Measurements from ENCODE around the gene APOO.

The APOO gene

GRCh38 chrX:23849241-23849640 is 58.5 kb downstream of the APOO start:
- no peak overlapping the region for H3K4me3 ChIP-seq (ENCODE audit: low read length in 2 of 2)
- H3K27ac ChIP-seq (ENCODE audit: low read depth in 2 of 2, low read length in 2 of 2) = no peak overlapping the region
- H3K27me3 ChIP-seq (ENCODE audit: control insufficient read depth in 2 of 2, insufficient read depth in 2 of 2, low read length in 2 of 2) = no peaks in the 10 kb centered on the region
- peaks cover 13 to 14% of the 10 kb centered on the region in 2 donors for H3K4me1 ChIP-seq (ENCODE audit: control insufficient read depth in 2 of 2, insufficient read depth in 2 of 2, low read length in 2 of 2)
- no peaks in the 10 kb centered on the region for H3K36me3 ChIP-seq (ENCODE audit: control insufficient read depth in 2 of 2, insufficient read depth in 2 of 2, low read length in 2 of 2)
- no peak overlapping the region for H3K9ac ChIP-seq (ENCODE audit: low read depth in 1 of 2, low read length in 2 of 2)
- no peaks in the 10 kb centered on the region for H3K9me3 ChIP-seq (ENCODE audit: control insufficient read depth in 2 of 2, low read length in 2 of 2)

- Histone ChIP-seq H3K36me3 (ENCODE audit: control insufficient read depth in 2 of 2, insufficient read depth in 2 of 2, low read length in 2 of 2) (no peaks in the 10 kb centered on the region), H3K9ac (ENCODE audit: low read depth in 1 of 2, low read length in 2 of 2) (peak overlapping the region in 1 of 2 donors; percentile 9), H3K4me1 (ENCODE audit: control insufficient read depth in 2 of 2, insufficient read depth in 2 of 2, low read length in 2 of 2) (peaks cover 16 to 19% of the 10 kb centered on the region in 2 donors), H3K4me3 (ENCODE audit: low read length in 2 of 2) (peak overlapping the region in 1 of 2 donors; percentile 38), H3K9me3 (ENCODE audit: control insufficient read depth in 2 of 2, low read length in 2 of 2) (no peaks in the 10 kb centered on the region), H3K27me3 (ENCODE audit: control insufficient read depth in 2 of 2, insufficient read depth in 2 of 2, low read length in 2 of 2) (peaks cover 0 to 2% of the 10 kb centered on the region in 2 donors), H3K27ac (ENCODE audit: low read depth in 2 of 2, low read length in 2 of 2) (peak overlapping the region; percentile 75 to 85)
These were observed 62.4 kb downstream of the APOO start for GRCh38 chrX:23845351-23845817.

DNA sequence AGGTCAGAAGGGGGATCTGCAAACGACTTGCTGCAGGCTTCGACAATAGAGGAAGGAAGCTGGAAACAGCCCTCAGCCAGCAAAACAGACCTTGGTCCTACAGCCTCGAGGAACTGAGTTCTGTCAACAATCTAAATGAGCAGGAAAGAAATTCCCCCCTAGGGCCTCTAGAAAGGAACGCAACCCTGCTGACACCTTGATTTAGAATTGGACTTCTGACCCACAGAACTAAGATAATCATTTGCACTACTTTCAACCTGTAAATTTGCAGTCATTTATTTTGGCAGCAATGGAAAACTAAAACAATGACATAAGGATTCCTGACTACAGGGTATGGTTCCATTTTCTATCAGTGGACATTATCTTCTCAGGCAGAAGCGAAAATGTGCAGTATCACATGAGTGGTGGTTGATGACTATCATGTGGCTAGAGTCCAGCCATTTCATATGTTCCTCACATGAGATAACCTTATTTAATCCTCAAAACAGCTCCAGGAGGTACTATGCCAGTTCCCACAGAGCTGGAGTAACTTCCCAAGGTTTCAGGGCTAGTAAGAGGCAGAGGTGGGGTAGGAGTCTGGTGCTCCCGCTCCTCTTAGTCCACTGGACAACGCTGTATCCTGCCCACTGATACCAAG is 63.1 kb downstream of the APOO start:
- peaks cover 16 to 21% of the 10 kb centered on the region in 2 donors for H3K4me1 ChIP-seq (ENCODE audit: control insufficient read depth in 2 of 2, insufficient read depth in 2 of 2, low read length in 2 of 2)
- no peaks in the 10 kb centered on the region for H3K36me3 ChIP-seq (ENCODE audit: control insufficient read depth in 2 of 2, insufficient read depth in 2 of 2, low read length in 2 of 2)
- H3K4me3 ChIP-seq (ENCODE audit: low read length in 2 of 2) = no peak overlapping the region
- peak overlapping the region in 1 of 2 donors; percentile 44 for H3K9ac ChIP-seq (ENCODE audit: low read depth in 1 of 2, low read length in 2 of 2)
- no peaks in the 10 kb centered on the region for H3K9me3 ChIP-seq (ENCODE audit: control insufficient read depth in 2 of 2, low read length in 2 of 2)
- H3K27me3 ChIP-seq (ENCODE audit: control insufficient read depth in 2 of 2, insufficient read depth in 2 of 2, low read length in 2 of 2) = peaks cover 0 to 2% of the 10 kb centered on the region in 2 donors
- H3K27ac ChIP-seq (ENCODE audit: low read depth in 2 of 2, low read length in 2 of 2) = peak overlapping the region; percentile 75 to 85

- no peak overlapping the region for H3K4me3 ChIP-seq (ENCODE audit: low read length in 2 of 2)
- peaks cover 16 to 21% of the 10 kb centered on the region in 2 donors for H3K4me1 ChIP-seq (ENCODE audit: control insufficient read depth in 2 of 2, insufficient read depth in 2 of 2, low read length in 2 of 2)
- no peaks in the 10 kb centered on the region for H3K9me3 ChIP-seq (ENCODE audit: control insufficient read depth in 2 of 2, low read length in 2 of 2)
- H3K9ac ChIP-seq (ENCODE audit: low read depth in 1 of 2, low read length in 2 of 2) = no peak overlapping the region
- no peak overlapping the region for H3K27ac ChIP-seq (ENCODE audit: low read depth in 2 of 2, low read length in 2 of 2)
- H3K27me3 ChIP-seq (ENCODE audit: control insufficient read depth in 2 of 2, insufficient read depth in 2 of 2, low read length in 2 of 2) = peaks cover 0 to 2% of the 10 kb centered on the region in 2 donors
- H3K36me3 ChIP-seq (ENCODE audit: control insufficient read depth in 2 of 2, insufficient read depth in 2 of 2, low read length in 2 of 2) = no peaks in the 10 kb centered on the region
These were observed 65.8 kb downstream of the APOO start for GRCh38 chrX:23841847-23842522.

GRCh38 chrX:23840674-23841073 is 67.1 kb downstream of the APOO start:
- no peak overlapping the region for H3K9ac ChIP-seq (ENCODE audit: low read depth in 1 of 2, low read length in 2 of 2)

GRCh38 chrX:23838953-23839352 is 68.8 kb downstream of the APOO start:
- Histone ChIP-seq H3K27me3 (ENCODE audit: control insufficient read depth in 2 of 2, insufficient read depth in 2 of 2, low read length in 2 of 2) (peaks cover 0 to 2% of the 10 kb centered on the region in 2 donors), H3K36me3 (ENCODE audit: control insufficient read depth in 2 of 2, insufficient read depth in 2 of 2, low read length in 2 of 2) (no peaks in the 10 kb centered on the region), H3K9me3 (ENCODE audit: control insufficient read depth in 2 of 2, low read length in 2 of 2) (no peaks in the 10 kb centered on the region), H3K4me3 (ENCODE audit: low read length in 2 of 2) (no peak overlapping the region), H3K4me1 (ENCODE audit: control insufficient read depth in 2 of 2, insufficient read depth in 2 of 2, low read length in 2 of 2) (peaks cover 0 to 6% of the 10 kb centered on the region in 2 donors), H3K9ac (ENCODE audit: low read depth in 1 of 2, low read length in 2 of 2) (no peak overlapping the region), H3K27ac (ENCODE audit: low read depth in 2 of 2, low read length in 2 of 2) (no peak overlapping the region)

More at GRCh38 chrX:23840674-23841073, 67.1 kb downstream of the APOO start:
- peaks cover 15 to 21% of the 10 kb centered on the region in 2 donors for H3K4me1 ChIP-seq (ENCODE audit: control insufficient read depth in 2 of 2, insufficient read depth in 2 of 2, low read length in 2 of 2)
- no peak overlapping the region for H3K4me3 ChIP-seq (ENCODE audit: low read length in 2 of 2)
- peak overlapping the region in 1 of 2 donors; percentile 22 for H3K27ac ChIP-seq (ENCODE audit: low read depth in 2 of 2, low read length in 2 of 2)
- H3K9me3 ChIP-seq (ENCODE audit: control insufficient read depth in 2 of 2, low read length in 2 of 2) = no peaks in the 10 kb centered on the region
- no peaks in the 10 kb centered on the region for H3K36me3 ChIP-seq (ENCODE audit: control insufficient read depth in 2 of 2, insufficient read depth in 2 of 2, low read length in 2 of 2)
- peaks cover 0 to 2% of the 10 kb centered on the region in 2 donors for H3K27me3 ChIP-seq (ENCODE audit: control insufficient read depth in 2 of 2, insufficient read depth in 2 of 2, low read length in 2 of 2)

DNA sequence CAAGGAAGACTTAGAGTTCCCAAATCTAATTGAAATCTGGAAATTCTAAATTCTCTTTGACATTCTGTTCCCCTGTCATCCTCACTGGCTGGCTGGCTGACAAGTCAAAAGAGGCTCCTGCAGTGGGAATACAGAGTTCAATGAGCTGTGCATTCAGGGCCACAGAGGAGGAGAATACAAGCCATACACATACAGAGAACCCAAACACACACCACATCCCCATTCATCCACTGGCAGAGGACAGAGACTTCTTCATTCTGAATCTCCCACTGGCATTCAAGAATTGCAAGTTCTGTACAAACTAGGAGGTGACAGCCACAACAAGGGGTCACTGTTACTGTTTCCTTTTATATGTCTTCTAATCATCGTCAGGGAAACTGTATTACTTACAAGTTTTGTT is 75.0 kb downstream of the APOO start:
- Histone ChIP-seq H3K4me3 (ENCODE audit: low read length in 2 of 2) (no peak overlapping the region), H3K9ac (ENCODE audit: low read depth in 1 of 2, low read length in 2 of 2) (no peak overlapping the region), H3K9me3 (ENCODE audit: control insufficient read depth in 2 of 2, low read length in 2 of 2) (no peaks in the 10 kb centered on the region), H3K36me3 (ENCODE audit: control insufficient read depth in 2 of 2, insufficient read depth in 2 of 2, low read length in 2 of 2) (no peaks in the 10 kb centered on the region), H3K27me3 (ENCODE audit: control insufficient read depth in 2 of 2, insufficient read depth in 2 of 2, low read length in 2 of 2) (no peaks in the 10 kb centered on the region), H3K27ac (ENCODE audit: low read depth in 2 of 2, low read length in 2 of 2) (no peak overlapping the region), H3K4me1 (ENCODE audit: control insufficient read depth in 2 of 2, insufficient read depth in 2 of 2, low read length in 2 of 2) (no peaks in the 10 kb centered on the region)

DNA sequence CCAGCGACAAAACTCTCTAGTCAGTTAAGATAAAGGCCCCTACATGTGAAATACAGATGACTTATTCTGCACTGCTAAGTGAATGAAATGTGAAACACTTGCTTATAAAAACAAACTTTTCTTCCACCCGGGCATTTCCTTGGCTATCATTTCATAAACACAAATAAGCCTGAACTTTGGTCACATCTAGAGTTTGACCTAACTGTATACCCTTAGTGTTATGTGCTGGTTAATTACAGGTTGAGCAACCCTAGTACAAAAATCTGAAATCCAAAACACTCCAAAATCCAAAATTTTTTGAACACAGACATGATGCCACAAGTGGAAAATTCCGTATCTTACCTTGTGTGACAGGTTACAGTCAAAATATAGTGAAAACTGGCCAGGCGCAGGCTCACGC is 78.9 kb downstream of the APOO start:
- H3K9ac ChIP-seq (ENCODE audit: low read depth in 1 of 2, low read length in 2 of 2) = no peak overlapping the region
- no peak overlapping the region for H3K4me3 ChIP-seq (ENCODE audit: low read length in 2 of 2)
- no peaks in the 10 kb centered on the region for H3K4me1 ChIP-seq (ENCODE audit: control insufficient read depth in 2 of 2, insufficient read depth in 2 of 2, low read length in 2 of 2)
- no peaks in the 10 kb centered on the region for H3K9me3 ChIP-seq (ENCODE audit: control insufficient read depth in 2 of 2, low read length in 2 of 2)
- H3K27ac ChIP-seq (ENCODE audit: low read depth in 2 of 2, low read length in 2 of 2) = no peak overlapping the region
- no peaks in the 10 kb centered on the region for H3K36me3 ChIP-seq (ENCODE audit: control insufficient read depth in 2 of 2, insufficient read depth in 2 of 2, low read length in 2 of 2)
- H3K27me3 ChIP-seq (ENCODE audit: control insufficient read depth in 2 of 2, insufficient read depth in 2 of 2, low read length in 2 of 2) = no peaks in the 10 kb centered on the region

- Histone ChIP-seq H3K9ac (ENCODE audit: low read depth in 1 of 2, low read length in 2 of 2) (no peak overlapping the region), H3K36me3 (ENCODE audit: control insufficient read depth in 2 of 2, insufficient read depth in 2 of 2, low read length in 2 of 2) (no peaks in the 10 kb centered on the region), H3K27me3 (ENCODE audit: control insufficient read depth in 2 of 2, insufficient read depth in 2 of 2, low read length in 2 of 2) (no peaks in the 10 kb centered on the region), H3K27ac (ENCODE audit: low read depth in 2 of 2, low read length in 2 of 2) (no peak overlapping the region), H3K9me3 (ENCODE audit: control insufficient read depth in 2 of 2, low read length in 2 of 2) (no peaks in the 10 kb centered on the region), H3K4me3 (ENCODE audit: low read length in 2 of 2) (no peak overlapping the region), H3K4me1 (ENCODE audit: control insufficient read depth in 2 of 2, insufficient read depth in 2 of 2, low read length in 2 of 2) (peaks cover 5 to 6% of the 10 kb centered on the region in 2 donors)
These were observed 81.1 kb downstream of the APOO start for GRCh38 chrX:23826653-23827052.

DNA sequence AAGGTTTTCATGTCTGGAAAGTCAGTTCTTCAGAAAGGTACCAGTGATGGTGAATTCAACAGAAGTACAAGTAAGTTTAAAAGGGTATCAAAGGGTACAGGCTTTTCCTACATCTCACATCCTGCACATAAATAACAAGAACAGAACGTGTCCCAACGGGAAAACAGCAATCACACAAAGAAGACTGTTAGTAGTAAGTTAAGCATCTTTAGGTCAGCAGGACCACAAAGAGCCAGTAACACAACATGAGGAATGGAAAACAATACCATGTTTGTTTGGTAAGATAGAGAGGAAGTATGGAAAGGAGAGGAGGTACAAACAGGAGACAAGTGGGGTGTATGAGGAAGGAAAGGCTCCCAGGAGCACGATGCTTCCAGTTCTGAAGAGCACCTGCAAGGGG is 81.5 kb downstream of the APOO start:
- H3K36me3 ChIP-seq (ENCODE audit: control insufficient read depth in 2 of 2, insufficient read depth in 2 of 2, low read length in 2 of 2) = no peaks in the 10 kb centered on the region
- no peaks in the 10 kb centered on the region for H3K27me3 ChIP-seq (ENCODE audit: control insufficient read depth in 2 of 2, insufficient read depth in 2 of 2, low read length in 2 of 2)
- peaks cover 5 to 6% of the 10 kb centered on the region in 2 donors for H3K4me1 ChIP-seq (ENCODE audit: control insufficient read depth in 2 of 2, insufficient read depth in 2 of 2, low read length in 2 of 2)
- no peak overlapping the region for H3K4me3 ChIP-seq (ENCODE audit: low read length in 2 of 2)
- no peak overlapping the region for H3K27ac ChIP-seq (ENCODE audit: low read depth in 2 of 2, low read length in 2 of 2)
- no peak overlapping the region for H3K9ac ChIP-seq (ENCODE audit: low read depth in 1 of 2, low read length in 2 of 2)
- no peaks in the 10 kb centered on the region for H3K9me3 ChIP-seq (ENCODE audit: control insufficient read depth in 2 of 2, low read length in 2 of 2)
